GM19193 (cell line): ENCODE data around the gene STMP1.

Experiments used
- POLR2A ChIP-seq: IDR thresholded peaks from 4 replicates; pipeline ENCODE4 v1.6.1; 2011; ENCODE audit not compliant: insufficient read depth, insufficient read length; ENCODE audit errors: extremely low read depth

Gene STMP1

DNA sequence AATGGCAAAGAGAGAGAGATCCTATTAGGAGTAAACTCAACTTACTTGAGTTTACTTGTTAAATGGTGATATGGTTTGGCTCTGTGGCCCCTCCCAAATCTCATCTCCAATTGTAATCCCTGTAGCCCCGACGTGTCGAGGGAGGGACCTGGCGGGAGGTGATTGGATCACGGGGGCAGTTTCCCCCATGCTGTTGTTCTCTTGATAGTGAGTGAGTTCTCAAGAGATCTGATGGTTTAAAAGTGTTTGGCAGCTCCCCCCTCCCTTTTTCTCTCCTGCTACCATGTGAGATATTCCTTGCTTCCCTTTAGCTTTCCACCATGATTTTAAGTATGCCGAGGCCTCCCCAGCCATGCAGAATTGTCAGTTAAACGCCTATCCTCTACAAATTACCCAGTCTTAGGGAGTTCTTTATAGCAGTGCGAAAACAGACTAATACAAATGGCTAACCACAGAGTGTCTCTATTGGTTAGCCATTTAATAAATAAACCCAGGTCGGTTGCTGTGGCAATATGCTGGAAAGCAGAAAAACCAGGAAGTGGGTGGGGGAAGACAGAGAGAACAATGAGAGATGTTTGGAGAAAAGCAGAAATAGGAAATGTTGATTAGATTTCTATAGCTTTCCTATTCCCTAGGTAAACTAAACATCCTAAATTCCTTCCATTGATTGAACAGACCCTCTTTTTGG lies 3.0 kb upstream of the STMP1 start:
- no peak for TF ChIP-seq POLR2A

DNA sequence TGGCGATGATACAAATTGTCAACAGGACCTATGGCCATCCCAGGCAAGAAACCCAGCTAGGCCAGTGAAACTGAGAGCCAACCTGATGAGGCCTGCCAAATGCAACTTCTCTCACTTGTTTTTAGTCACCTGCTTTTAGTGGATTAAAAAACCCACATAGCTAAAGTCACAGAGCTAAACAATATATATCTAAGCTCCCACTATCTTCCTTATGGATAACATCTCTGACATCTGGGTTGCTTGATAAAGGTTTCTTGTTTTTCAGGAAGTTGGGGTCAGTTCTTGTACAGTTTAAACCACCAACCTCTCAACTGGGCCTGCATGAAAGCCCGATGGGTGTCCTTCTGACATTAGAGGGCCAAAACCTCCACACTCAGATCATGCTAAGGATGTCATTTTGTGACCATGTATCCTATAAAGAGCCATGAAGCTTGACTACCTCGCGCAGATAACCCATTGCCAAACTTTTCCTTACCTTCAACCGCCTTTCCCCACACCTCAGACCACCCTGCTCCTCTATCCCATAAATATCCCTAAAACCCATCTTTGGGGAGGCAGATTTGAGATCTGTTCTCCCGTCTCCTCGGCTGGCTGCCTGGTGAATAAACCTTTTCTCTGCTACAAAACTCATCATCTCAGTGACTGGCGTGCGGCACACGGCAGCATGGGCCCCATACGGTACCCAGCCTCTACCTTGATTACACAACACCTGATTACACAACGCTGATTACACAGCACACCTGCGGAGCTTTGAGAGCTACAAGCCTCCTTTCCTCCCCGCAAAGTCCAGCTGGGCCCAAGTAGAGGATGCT lies 797 bp upstream of the STMP1 start:
- no peak for TF ChIP-seq POLR2A

DNA sequence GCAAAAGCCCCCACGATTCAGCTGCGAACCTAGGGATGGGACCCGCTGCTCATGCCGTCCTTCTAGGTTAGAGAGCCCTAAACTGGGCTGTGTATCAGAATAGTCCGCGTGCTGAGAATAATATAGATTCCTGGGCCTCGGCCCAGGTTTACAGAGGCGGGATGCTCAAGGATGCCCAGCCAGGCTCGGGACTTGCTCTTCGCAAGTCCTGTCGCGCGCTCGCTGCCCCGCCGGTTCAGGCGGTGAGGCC lies 266 bp upstream of the STMP1 start:
- no peak for TF ChIP-seq POLR2A

DNA sequence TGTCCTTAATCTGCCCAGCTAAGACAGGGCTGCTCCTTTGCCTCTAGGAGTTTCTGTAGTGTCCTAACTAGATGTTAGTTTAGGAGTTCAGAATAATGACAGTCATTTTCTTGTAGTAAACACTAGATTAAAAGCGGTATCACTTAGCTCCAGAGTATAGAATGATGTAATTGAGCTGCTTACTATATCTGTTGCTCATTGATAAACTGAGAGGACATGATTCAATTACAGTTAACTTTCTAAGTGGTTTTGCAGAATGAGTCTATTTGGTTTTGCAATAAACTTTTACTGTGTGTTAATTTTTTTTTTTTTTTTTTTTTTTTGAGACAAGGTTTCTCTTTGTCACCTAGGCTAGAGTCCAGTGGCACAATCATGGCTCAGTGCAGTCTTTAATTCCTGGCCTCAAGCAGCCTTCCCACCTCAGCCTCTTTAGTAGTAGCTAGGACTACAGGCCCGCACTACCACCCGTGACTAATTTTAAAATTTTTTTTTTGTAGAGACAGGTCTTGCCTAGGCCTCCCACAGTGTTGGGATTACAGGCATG lies 1.8 kb downstream of the STMP1 start:
- TF ChIP-seq POLR2A: no peak

DNA sequence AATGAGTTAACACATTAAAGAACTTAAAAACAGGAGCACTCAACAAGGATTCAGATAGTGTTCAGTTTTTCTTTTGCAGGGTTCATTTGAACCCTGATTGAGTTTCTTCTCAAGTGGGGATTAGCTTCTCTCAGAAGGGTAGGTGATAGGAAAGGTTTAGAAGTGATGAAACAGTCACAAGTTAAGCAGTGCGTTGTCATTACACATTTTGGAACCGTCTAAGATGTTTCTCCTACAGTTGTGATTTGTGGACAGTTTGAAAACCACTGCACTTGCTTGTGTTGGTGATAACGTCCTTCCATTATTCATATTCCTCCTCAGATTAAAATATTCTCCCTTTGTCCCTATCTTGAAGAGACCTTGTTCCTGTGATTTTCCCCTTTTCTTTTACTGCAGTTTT lies 2.7 kb downstream of the STMP1 start:
- no peak for TF ChIP-seq POLR2A

DNA sequence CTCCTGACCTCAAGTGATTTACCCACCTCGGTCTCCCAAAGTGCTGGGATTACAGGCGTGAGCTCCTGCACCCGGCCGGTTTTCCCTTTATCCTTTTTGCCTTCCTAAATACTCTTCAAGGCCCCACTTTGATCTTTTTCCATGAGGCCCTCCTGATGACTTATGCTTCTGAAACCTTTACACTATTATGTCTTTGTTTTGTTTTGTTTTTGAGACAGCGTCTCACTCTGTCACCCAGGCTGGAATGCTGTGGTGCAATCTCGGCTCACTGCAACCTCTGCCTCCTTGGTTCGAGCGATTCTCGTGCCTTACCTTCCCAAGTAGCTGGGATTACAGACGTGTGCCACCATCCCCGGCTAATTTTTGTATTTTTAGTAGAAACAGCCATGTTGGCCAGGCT lies 3.8 kb downstream of the STMP1 start:
- no peak for TF ChIP-seq POLR2A

DNA sequence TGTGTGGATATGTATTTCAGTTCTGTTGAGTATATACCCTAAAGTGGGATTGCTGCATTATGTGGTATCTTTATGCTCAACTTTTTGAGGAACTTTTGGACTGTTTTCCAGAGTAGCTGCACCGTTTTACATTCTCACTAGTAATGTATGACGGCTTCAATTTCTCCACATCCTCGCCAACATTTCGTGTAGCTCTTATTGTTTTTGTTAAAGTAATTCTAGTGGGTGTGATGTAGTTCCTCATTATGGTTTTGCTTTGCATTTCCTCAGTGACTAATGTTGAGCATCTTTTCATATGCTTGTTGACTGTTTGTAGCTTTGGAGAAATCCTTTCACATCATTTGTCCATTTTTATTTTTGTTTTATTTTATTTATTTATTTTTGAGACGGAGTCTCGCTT lies 4.5 kb downstream of the STMP1 start:
- TF ChIP-seq POLR2A: no peak

DNA sequence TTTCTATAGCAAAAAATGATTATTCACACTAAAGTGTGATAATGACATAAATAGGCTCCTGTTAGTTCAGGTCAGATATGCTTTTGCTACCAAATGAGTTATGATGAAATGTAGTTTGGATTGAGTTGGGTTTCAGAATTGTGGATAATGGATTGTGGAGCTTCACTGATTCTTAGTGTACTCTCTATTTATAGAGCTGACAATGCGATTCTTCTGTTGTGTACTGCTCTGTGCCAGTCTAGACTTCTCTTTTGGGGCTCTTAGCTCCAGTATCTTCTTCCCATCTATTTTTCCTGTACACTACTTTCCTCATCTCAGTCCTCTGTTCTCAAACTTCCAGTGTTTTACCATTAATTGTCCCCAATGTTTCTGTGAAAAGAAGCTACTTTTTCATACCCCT lies 7.5 kb downstream of the STMP1 start:
- no peak for TF ChIP-seq POLR2A

DNA sequence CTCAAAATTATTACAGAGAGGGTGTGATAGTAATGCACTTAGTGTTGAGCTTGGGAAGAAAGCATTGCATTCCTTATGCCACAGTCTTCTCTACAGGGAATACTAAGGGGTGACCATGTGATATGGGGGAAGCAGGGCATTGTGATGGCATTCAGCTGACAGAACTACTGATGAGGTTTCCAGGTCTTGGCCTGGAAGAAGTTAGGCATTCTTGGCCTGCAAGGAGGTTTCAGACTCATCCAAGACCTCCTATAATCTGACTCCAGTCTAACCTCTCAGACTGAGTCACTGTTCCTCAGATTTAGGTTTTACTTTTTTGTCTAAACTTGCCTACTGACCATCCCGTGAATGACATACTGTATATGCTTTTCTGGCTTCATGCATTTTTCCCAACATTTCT lies 7.9 kb downstream of the STMP1 start:
- TF ChIP-seq POLR2A: no peak

DNA sequence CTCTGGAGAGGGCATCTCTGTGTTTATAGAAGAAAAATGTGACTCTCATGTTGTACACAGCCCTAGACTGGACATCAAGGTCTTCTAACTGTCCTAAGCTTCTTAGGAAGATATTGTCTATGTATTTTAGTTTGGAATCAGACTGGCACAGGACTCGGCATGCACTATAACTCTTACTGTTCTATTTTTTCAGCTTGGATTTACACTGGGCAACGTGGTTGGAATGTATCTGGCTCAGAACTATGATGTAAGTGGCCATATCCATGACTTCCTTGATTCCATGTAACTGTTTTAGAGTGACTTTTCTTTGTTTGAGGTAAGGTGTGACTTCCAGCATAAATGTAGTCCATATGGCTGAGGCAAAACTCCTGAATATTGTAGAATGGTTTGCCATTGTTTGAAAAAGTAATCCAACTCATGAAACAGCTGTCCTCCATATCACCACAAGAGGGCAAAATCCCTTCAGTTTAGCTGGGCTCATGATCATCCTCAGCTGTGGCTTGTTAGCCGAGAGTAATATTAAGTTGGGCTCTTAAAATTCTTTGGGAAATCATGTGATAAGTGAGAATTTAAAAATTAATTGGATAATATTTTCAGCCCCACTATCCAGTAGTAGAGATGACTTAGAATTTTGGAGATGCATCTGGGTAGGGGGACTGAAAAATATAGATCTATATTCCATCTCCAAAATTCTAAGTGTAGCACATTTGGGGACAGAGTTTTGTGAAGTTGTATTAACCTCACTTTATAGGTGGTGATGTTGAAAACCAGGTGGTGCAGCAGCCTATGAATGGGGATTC lies 10.4 kb downstream of the STMP1 start:
- no peak for TF ChIP-seq POLR2A

DNA sequence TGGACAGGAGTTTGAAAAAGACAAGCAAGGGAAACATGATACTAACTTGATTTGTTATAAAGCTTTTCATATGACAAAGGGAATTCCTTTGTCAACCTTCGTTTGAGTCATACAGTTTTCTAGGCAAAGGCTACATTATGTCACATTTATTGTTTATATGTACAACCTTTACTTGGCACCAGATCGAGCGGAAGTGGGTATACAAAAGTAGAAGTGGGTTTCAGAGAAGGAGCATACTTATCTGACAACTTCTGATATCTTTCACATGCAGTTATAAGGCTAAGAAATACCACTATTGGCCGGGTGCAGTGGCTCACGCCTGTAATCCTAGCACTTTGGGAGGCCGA lies 11.0 kb downstream of the STMP1 start:
- TF ChIP-seq POLR2A: no peak

DNA sequence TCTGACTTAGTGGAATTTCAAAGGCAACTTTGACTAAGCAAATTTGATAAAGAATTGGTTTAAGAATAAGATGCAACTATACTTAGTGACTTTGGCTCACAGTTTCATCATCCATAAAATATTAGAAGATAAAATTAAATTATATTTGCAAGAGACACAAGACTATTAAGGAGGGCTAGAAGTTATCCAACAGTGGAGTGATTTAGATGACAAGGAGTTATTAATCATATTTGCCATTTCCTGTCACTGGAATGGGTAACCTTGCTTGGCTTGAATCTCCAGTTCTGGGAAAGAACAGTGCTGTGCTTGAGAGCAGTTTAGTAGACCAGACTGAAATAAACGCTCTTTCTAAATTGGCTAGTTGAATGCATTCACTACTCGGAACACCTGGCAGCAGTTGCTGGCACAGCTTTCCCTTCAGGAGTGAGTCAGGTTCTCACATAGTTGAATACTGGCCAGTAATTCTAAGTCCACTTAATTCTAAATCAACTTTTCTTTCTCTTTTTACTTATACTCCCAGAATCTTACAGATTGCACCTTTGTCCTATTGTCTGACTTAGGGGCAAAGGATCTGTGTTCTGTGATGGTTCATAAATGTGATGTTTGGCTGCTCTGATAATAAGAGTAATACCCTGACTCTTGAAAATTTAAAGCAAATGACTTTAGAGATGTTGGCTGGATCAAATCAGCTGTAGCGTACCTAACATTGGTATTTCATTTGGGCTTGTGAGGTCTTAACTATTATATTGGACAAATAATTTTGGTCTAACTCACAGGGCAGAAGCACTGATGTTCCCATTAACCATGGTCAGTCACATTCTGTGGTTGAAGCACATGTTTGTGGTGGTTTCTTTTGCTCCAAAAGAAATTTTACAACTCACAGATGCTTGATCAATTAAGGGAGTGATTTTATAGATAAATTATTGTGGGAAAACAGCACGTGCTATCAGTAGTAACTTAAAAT lies 16.6 kb downstream of the STMP1 start:
- TF ChIP-seq POLR2A: no peak

DNA sequence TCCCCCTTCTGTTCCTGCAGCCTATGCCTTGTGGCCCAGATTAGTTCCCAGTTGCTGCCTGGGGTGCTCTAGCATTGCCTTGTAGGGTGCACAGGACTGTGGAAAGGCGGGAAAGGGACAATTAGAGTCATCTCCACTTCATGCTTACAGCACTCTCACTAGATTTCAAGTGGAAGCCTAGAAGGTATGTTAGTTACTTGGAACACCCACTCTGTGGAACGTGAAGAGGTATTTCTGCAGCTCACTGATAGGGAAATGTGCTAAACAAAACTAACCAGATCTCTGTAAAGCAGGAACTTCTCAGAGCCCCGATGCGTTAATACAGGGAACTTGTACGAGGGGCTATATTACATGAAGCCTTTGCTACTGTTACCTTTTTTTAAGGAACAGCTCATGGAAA lies 19.4 kb downstream of the STMP1 start:
- TF ChIP-seq POLR2A: no peak

DNA sequence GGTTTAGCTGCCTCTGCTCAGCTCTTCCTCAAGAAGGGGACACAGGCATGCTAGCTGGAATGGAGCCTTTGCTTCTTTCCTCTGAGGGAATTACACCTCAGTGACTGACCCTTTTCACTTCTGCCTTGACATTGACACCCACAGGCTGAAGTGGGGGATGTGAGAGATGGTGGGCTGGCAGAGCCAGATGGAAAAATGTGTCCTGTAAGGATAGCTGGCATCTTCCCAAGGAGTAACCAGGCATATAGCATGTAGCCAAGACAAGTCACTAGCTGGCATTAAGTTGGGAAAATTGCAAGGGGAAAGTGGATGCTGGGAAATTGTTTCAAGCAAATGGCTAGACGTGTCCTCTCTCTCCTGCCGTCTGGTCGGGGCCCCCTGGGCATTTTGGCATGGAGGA lies 19.9 kb downstream of the STMP1 start:
- no peak for TF ChIP-seq POLR2A

DNA sequence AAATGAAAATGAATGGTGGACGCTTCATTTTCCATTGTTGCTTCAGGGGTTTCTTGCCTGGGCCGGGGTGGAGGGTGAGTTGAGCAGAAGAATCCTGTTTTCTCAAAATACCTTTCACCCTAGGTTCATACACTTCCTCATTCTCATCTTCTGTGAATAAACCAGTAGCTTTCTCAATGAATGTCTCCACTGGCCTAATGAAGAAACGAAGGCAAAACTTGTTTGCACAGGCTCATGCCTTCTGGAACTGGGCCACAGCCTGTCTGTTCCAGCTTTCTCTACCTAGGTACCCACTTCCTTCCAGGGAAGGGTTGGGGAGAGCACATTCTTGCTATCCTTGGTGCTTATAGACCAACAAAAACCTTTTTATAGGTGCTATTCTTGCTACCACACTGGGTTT lies 21.3 kb downstream of the STMP1 start:
- no peak for TF ChIP-seq POLR2A
